SW480 (cell line): Measurements from ENCODE around the gene TMEM94.
A peak's percentile ranks its signal among the peaks of the same experiment; 100 is the strongest.

ENCODE experiments used
- DNase-seq: peaks from one replicate; pipeline ENCODE4 v3.0.0-alpha.2; 2016; ENCODE audit warnings: low spot score

TMEM94 gene

DNA sequence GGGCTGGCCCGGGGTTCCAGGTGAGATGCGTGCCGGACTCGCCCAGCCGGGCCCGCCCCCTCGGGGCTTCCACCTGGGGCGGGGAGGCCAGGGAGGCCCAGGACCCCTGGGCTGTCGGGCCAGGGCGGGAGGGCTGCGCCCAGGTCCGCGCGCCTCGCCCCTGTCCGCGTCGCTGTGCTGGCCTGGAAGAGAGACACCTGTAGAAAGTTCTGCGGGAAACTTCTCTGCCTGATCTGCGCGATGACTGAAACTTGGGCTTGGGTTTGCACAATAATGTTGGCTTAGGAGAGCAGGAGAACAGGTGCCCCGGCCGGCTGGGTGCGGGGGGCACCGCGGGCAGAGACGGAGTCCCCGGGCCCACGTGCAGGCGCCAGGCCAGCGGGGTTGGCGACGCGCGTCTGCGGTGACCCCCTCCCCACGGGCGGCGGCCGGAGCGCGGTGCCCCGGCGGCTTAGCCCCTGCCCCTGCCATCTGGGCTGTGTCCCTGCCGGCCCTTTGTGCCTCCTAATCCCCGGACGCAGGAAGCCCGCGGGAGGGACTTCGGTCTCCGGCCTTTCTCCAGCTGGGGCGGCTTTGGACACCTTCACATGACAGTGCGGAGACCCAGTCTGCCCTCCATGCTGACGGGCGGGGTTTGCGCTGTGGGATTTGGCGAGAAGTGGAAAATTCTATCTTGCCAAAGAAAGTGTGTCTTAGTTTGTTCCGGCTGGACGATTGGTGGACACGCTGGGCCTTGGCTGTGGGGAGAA is 69.5 kb downstream of the TMEM94 start:
- DNase-seq = peak; percentile 63

DNA sequence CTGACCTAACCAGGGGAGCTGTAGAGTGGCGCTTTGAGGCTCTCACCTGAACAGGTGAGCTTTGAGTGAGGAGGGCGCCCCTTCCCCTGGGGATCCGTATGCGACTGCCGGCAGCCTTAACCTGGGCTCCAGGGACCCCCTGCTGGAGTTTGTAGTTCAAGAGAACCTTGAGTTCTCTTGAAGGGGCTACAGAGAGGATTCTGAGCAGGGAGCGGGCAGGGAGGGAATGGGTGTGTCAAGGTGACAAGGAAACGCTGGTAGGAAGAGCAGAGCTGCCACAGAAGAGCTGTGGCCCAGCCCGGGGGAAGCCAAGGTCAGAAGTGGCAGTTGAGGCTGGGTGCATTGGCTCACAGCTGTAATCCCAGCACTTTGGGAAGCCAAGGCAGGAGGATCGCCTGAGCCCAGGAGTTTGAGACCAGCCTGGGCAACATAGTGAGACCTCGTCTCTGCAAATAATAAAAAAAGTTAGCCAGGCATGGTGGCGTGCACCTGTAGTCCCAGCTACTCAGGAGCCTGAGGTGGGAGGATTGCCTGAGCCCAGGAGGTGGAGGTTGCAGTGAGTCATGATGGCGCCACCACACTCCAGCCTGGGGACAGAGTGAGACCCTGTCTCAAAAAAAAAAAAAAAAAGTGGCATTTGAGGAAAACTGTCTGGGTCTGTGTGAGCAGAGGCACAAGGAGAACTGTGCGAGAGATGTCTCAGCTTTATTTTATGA is 70.3 kb downstream of the TMEM94 start:
- no peak for DNase-seq

DNA sequence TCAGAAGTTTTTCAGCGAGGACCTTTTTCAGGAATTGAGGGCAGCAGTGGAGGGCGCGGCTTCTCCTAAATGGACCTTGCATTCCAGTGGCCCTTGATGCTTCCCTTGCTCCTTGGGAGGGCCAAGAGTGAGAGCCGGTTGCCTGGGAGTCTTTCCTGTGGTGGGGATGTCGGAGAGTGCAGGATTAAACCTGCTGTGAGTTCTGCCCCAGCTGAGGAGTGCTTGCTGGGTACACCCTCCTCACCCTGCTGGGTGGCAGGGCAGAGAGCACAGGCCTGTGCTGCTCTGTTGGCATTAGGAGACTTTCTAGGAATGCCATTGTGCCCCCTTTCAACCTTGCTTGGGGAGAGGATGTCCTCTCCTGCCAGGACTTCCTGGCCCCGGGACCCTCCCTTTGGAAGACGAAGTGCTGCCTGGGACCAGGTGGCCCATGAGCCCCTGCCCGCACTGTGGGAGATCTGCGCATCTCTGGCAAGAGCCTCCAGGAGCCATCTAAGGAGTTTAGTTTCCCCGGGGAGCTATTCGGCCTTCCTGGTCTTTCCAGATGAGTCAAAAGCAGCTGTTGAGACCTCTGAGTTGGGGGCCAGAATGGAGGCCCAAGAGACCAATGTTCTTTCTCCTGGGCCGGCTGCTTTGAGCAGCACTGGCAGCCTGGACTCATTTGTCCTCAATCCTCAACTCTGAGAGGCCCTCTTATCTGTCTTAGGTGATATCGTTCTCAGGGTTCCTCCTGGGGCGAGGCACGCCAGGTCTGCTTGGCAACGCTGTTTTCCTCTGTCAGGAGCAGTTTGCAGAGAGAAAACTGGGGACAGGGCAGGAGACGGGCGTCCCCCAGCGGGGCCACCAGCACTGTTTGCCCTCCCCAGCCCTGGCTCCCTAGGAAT is 74.6 kb downstream of the TMEM94 start:
- DNase-seq = no peak

DNA sequence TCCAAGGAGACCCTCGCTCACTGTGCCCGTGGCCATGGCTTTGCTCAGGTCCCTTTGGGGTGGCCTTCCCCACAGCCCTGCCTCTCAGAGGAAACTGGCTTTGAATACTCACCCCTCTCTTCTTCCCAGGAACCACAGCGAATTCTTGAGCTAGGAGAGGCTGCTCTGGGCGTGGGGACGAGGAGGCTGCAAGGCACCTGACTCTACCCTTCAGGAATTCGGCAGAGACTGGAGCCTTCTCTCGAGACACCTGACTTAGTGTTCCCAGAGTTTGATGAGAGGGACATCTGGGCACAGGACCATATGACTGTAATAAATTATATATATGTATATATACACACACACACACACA is 75.3 kb downstream of the TMEM94 start:
- peak; percentile 52 for DNase-seq

DNA sequence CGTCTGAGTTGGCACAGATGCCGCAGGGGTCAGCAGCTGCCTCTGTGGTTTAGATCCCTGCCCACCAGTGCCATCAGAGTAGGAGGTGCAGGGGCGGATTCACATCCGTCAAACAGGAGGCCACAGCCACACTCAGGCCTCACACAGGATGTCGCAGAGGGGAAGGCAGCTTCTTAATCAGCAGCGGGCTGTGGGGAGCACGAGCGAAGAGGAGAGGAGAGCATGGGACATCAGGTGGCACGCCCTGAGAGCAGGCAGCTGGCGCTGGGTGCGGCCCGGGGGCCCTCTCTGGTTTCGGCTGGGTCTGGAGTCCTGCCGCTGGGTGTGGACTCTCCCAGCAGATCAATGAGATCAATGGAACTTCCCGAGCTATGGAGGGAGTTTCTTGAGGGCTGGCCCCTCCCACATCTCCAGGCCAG is 78.7 kb downstream of the TMEM94 start:
- peak; percentile 95 for DNase-seq

DNA sequence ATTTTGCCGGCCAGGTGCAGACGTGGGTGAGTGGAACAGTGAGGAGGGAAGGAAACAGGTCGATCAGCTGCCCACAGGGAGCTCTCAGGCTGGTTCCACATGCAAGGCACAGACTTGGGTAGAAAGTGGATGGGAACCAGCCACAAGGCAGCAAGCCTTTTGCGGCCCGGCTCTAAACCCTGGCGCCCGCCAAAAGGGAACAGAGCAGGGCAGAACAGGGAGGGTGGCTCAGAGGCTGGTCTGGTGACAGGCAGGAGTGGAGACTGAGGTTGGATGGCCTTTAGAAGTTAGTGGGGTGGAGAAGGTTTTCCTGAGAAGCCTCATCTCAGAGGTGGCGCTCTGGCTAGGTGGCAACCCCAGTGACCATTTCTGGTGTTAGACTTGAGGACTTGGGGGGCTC is 79.4 kb downstream of the TMEM94 start:
- peak; percentile 28 for DNase-seq

DNA sequence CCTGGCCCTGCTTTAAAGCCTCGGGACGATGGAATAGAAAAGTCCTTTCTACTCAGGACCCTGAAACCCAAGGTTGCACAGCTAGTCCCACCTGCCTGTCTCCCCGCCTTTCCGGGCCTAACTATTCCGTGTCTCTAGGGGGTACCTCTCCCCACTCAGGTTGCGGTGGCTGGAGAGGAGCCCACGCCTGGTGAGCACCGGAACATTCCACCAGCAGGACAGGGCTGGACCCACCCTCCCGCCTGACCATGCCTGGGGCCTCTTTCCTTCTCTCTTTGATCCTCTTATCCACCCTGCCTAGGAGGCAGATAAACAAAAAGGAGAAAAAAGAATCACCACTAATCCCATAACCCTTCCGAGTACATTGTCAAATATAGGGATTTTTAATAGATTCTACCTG is 79.9 kb downstream of the TMEM94 start:
- peak; percentile 36 for DNase-seq

DNA sequence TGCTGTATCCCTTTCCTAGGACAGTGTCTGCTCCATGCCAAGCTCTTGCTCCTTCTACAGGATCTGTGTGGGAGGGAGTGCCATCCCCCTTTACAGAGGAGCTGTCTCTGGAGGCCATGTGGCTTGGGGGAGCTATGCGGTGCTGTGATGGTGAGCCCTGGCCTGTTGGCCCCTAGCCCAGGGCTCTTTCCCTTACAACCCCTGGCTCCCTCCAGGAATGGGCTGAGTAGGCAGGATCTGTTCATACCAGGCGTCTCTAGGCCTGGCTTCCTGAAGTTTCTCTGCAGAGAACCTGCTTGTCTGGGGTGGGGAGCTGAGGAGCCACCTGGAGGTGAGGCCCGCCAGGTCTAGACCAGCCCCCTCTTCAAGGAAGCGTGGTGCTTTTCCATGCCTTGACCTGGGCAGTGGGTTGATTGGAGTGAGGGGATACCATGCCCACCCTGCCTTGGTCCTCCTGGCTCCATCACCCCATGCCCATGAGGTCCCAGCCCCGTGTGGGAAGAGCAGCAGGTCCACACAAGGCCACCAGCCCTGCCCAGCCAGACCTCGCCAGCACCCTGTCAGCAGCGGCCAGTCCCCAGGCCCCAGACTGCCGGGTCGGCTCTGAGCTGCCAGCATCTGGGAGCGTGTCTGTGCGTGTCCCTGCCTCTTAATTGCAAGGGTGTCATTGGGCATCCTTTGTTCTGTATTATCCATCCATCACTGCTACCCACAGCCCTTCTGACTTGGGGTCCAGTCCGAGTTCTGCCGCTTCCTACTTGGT is 83.7 kb downstream of the TMEM94 start:
- DNase-seq = no peak

DNA sequence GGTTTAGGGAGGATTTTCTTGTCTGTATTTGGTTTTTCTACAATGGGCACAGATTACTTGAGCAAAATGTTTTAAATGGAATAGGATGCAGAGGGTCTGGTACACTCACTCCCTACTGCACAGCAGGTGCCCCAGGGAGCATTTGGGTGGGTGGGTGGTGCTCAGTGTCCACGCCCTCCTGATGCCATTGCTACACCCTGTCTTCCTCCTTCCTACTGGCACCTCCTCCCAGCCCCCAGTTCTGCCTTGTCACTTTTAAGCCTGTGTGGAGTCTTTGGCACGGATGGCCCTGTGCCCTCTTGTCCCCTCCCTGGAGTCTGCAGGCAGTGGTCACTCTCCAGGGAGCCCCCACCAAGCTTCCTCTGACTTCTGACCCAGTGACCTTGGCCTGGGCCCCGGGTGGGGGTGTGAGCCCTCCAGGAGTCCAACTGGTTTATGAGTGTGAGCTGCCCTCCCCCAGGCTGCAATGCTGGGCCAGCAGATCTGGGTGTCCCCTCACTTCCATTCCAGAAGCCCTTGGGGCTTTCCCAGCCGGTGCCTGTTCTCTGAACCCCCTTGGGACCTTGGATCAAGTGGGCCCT is 84.6 kb downstream of the TMEM94 start:
- no peak for DNase-seq

DNA sequence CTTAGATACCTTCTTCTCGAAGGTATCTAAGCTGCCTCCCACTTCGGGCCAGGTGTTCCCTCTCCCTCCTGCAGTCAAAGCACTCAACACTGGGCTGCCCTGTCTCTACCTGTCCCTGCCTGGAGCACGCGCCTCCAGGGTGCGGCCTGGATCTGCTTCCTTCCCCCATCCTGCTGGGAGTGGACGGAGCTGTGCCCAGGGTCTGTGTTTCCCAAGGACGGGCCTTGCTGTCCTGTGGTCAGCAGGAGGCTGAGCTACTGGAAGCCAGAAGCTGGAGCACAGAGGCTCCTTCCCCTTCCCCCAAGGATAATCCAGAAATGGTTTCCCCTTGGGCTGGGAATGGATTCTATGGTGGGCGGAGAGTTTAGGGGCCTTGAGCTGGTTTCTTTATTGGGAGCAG is 85.8 kb downstream of the TMEM94 start:
- no peak for DNase-seq

DNA sequence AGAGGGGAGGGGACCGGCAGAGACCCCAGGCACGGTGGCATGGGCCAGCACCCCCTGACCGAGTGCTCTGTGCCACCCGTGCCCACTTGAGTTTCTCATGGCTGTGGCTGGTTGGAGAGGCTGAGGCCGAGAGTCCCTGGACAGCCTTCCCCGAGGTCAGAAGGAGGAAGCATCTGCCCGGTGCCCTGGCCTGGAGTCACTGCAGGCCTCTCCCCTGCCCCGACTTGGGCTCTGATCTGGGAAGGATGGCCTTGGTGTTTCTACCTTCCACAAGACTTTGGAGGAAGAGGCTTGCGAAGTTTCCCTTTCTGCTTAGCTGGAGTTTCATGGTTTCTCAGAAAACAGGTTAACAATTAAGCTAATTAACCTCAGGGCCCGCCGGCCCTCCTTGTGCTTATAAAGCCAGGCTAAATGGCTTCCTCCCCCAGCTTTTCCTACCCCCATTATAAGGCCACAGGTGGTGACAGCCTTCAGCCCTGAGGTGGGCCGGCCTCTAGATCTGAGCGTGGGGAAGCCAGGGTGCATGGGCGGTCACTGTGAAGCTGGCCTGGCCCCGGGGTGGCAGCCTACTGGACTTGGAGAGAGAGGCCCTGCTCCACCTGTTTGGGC is 86.4 kb downstream of the TMEM94 start:
- no peak for DNase-seq

DNA sequence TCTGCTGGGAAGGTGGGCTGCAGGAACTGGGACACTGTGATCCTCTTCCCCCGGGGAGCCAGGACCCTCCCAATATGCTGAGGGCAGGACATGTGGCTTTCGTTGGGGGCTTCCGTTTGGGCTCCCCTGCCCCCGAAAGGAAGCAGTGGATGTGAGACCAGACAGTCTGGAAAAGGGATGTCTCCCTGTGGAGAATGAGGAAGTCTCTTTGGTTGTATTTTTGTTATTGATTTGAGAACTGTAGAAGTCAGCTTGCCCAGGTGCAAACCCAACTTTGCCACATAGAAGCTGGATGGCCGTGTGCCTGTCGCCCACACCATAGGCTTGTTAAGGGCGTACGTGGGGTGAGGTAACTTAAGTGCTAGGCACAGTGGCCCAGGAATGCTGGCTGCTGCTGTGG is 87.8 kb downstream of the TMEM94 start:
- no peak for DNase-seq

DNA sequence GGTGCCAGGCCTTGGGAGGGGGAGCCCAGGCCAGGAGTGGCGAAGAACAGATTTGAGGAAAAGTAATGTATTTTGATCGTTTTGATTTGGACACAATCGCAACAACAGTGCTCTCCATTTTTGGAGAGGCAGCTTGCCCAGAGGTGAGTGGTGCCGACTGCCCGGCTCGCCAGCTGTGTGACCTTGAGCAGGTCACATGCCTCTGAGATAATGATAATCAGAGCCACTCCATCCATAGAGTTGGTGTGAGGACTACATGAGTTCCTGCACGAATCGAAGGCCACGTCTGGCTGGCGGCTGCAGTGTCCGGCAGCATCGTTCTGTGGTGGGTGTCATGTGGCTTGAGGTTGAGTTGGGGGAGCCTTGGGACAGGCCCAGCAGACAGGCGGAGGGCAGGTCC is 89.7 kb downstream of the TMEM94 start:
- DNase-seq = no peak

DNA sequence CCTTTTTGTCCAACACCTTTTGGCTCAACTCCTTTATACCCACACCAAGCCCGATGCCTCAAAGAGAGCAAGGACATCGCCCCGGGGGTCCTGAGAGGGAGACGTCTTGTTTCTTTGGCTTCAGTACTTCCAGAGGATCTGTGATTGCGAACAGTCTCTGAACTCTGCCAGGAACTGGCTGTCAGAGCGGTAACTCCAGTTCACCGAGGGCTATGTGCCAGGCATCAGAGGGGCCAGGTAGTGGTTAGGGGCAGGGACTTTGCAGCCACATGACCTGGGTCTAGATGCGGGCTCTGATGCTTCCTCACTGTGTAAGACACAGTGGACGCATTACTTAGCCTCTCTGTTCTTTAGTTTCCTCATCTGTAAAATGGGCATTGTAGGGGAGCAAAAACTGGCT is 90.7 kb downstream of the TMEM94 start:
- no peak for DNase-seq

DNA sequence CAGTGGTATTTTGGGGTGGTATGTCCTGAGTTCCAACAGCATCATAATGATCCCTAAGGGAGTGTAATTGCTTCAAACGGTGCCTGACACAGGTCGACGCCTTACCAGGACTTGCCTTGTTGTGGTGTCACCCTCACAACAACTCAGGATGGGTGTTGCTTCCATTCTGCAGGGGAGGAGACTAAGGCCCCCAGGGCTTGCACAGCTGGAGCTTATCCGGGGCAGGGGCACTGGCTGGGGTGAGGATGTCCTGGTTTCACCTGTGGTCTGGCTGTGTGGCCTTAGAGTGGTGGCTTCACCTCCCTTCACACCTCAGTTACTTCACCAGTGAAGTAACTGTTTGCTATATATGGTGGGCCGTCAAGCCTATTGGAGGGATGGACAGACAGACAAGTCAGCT is 92.4 kb downstream of the TMEM94 start:
- DNase-seq = peak; percentile 38
